Stimulated activated CD4-positive, alpha-beta T cell treated with anti-CD3 and anti-CD28 coated beads, TNF-alpha, amount 100 ng/mL, for 24 hours (primary cell): ENCODE measurements around the gene E2F8.
A peak's percentile ranks its signal among the peaks of the same experiment; 100 is the strongest.

Experiments
- DNase-seq, 3 experiments: peaks; one replicate each; pipeline ENCODE4 v3.0.0-alpha.2; 2020; ENCODE audit warnings: low read depth in 3 of 3

The E2F8 gene

GRCh38 chr11:19253153-19253745 is 12.5 kb upstream of the E2F8 start:
- no peak for DNase-seq

- no peak for DNase-seq
Observed at GRCh38 chr11:19252394-19253152, 11.8 kb upstream of the E2F8 start.

- no peak for DNase-seq
Observed at GRCh38 chr11:19251577-19251976, 10.8 kb upstream of the E2F8 start.

- DNase-seq, result no peak
Observed at GRCh38 chr11:19246816-19247215, 6.1 kb upstream of the E2F8 start.

- DNase-seq, result no peak
Observed at GRCh38 chr11:19245351-19245750, 4.6 kb upstream of the E2F8 start.

- no peak for DNase-seq
Observed at GRCh38 chr11:19244621-19245020, 3.9 kb upstream of the E2F8 start.

- no peak for DNase-seq
Observed at GRCh38 chr11:19244084-19244483, 3.3 kb upstream of the E2F8 start.

GRCh38 chr11:19243613-19244012 is 2.9 kb upstream of the E2F8 start:
- no peak for DNase-seq

GRCh38 chr11:19243143-19243542 is 2.4 kb upstream of the E2F8 start:
- DNase-seq, result no peak

GRCh38 chr11:19242179-19242932 is 1.6 kb upstream of the E2F8 start:
- peak in 1 of 3 experiments; percentile 5 for DNase-seq

GRCh38 chr11:19241260-19242178 is 774 bp upstream of the E2F8 start:
- peak in 1 of 3 experiments; percentile 68 for DNase-seq

GRCh38 chr11:19239039-19239438 is 1.7 kb downstream of the E2F8 start:
- DNase-seq, result no peak

- no peak for DNase-seq
Observed at GRCh38 chr11:19237813-19238212, 2.9 kb downstream of the E2F8 start.

- DNase-seq, result no peak
Observed at GRCh38 chr11:19237381-19237780, 3.4 kb downstream of the E2F8 start.

- DNase-seq, result no peak
Observed at GRCh38 chr11:19234231-19234817, 6.4 kb downstream of the E2F8 start.

GRCh38 chr11:19232910-19233503 is 7.7 kb downstream of the E2F8 start:
- no peak for DNase-seq

GRCh38 chr11:19229671-19230070 is 11.1 kb downstream of the E2F8 start:
- no peak for DNase-seq

GRCh38 chr11:19228968-19229367 is 11.8 kb downstream of the E2F8 start:
- DNase-seq, result no peak

GRCh38 chr11:19226378-19227195 is 14.2 kb downstream of the E2F8 start:
- DNase-seq, result no peak

- no peak for DNase-seq
Observed at GRCh38 chr11:19225581-19225980, 15.2 kb downstream of the E2F8 start.
